GM18909 (cell line): ENCODE measurements around the gene SLC23A1.
"Not testable (repeated sequence)": the region's sequence is repeated elsewhere in the genome, so short reads cannot be mapped to it uniquely, and the experiment has no call there.

Experiments used
- ATAC-seq: cut with Tn5 transposase; IDR thresholded peaks from one replicate; pipeline ENCODE4 v1.9.1; 2021; ENCODE audit warnings: mild to moderate bottlenecking; ENCODE audit not compliant: unreplicated experiment, poor library complexity

The SLC23A1 gene

DNA sequence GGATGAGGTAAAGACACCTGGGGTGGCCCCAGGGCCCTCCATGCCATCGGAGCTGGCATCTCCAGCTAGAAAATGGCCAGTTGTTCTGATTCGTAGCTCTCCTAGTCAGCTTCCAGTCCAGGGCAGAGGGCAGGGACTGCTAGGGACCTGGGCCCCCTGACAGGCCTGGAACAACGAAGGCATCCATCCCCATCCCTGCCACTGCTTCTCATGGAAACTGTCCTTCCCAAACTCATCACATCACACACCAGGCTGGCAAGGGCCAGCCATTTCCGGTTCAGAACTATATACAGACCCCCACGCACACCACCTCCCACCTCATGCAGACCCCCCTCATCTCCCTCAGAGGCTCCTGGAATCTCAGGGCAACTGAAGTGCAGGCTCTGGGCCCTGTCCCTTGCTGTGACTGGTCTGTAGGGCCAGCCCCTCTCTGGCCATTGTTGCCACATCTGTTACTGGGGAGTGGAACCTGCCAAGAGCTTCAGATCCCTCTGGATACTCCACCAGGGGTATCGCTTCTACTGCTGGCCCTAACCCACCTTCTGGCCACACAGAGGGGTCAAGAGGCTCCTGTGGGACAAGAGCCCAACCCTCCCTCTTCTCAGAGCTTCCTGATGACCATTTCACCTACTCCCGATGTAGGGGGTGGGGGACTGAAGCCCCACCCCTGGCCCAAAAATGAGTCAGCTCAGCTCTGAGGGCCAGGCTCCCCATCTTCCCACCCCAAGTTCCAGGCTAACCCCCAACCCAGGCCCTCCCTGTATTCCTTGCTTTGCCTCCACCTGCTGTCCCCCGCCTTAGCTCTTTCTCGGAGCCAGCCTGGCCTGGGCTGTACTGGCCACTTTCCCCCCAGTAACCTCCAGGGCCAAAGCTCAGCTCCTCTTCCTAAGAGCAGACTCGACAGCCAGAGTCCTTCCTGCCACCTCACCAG, 7.8 kb upstream of the SLC23A1 start:
- no peak for ATAC-seq

- ATAC-seq: peak; percentile 41
Observed at GRCh38 chr5:139389701-139390638, 6.9 kb upstream of the SLC23A1 start, which contains the start of gene MZB1. MZB1 (minus strand) TSS chr5:139389913; CDS start chr5:139389856, 57 bp downstream.

GRCh38 chr5:139388198-139388821, 5.2 kb upstream of the SLC23A1 start:
- ATAC-seq: no peak

DNA sequence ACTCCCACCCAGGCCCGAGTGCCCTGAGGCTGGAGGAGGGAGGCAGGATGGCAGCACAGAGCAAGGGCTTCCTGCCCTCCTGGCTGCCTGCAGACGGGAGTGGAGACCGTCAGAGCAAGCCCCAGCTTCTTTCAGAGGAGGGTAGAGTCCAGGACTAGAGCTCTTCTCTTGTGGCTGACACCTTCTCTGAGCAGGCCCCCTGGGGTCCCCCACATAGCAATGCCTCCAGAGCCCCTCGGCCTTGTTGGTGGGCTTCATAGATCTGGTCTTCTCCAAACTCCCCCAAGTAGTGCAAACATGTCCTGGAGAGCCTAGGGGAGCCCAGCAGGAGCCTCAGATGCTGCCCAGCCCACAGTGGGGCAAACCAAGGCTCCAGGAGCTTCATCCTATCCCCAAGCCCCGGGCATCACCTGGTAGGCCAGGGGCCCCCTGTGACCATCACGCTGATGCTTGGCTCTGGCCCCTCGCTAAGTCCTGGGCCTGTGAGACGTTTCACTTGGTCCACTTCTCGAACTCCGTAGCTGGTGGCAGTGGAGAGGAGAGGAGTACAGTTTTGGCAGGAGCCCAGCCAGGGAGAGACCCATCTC, 4.6 kb upstream of the SLC23A1 start:
- no peak for ATAC-seq

GRCh38 chr5:139386956-139387355, 3.9 kb upstream of the SLC23A1 start:
- ATAC-seq: not testable (repeated sequence)

- ATAC-seq: no peak
Observed at GRCh38 chr5:139386050-139386438, 2.9 kb upstream of the SLC23A1 start.

DNA sequence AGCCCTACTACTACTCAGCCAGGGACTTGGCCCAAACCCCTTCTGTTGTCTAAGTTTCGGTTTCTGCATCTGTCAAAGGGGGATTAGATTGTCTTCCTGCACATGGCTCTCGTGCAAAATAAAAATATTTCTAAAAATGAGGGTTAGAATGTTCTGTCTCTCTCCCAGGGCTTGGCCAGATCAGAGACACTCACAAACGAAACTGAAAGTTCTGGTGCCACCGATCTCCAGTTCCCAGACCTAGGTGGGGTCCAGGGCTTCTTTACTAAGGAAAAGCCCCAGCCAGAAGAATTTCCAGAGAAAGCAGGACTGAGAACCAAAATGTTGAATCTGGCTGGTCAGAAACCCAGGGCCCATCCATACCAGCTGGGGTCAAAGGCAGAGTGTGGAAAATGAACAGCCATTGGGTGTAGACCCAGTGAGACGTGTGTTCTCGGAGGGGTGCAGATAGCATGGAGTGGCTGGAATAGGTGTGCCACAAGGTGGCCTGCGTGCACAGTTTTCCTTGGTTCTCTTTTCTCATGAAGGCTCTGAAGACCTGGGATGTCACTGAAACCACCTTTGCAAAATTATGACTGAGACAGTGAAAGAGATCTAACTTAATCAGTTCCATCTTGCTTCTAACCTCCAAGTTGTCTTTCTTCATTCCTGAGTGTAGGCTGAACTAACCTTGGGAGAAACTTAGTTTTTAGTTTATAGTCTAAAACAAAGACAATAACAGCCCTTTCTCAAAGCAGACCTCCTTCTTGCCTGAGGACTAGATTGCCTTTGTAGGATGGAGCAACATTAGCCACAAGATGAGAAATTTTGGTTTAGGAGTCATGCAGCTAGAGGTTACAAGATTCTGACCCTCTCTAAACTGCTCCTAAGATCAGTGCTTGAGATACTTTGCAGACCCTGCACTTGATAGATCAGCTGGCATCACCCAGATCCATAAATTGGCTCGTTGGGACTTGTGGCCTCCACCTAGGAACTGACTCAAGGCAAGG, 2.3 kb upstream of the SLC23A1 start:
- ATAC-seq: no peak

GRCh38 chr5:139384591-139385051, 1.5 kb upstream of the SLC23A1 start:
- ATAC-seq: no peak

GRCh38 chr5:139383993-139384590, 995 bp upstream of the SLC23A1 start:
- no peak for ATAC-seq

DNA sequence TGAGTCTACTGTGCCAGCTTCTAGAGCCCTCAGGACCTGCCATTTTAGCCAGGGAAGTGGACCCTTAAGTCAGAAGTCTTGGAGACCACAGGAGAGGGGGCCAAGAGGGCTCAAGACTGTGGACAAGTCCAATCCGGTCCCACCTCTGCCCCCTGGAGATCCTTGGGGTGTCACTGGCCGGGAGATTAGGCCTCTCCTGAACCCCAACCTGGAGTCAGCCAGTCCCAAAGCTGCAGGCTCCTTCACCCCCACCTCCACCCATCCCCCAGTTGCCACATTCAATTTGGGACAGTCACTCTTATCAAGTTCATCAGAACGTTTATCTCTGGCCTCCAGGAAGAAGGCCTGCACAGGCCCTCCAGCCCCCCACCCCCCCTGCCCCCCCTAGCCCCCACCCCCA, 290 bp downstream of the SLC23A1 start:
- no peak for ATAC-seq

DNA sequence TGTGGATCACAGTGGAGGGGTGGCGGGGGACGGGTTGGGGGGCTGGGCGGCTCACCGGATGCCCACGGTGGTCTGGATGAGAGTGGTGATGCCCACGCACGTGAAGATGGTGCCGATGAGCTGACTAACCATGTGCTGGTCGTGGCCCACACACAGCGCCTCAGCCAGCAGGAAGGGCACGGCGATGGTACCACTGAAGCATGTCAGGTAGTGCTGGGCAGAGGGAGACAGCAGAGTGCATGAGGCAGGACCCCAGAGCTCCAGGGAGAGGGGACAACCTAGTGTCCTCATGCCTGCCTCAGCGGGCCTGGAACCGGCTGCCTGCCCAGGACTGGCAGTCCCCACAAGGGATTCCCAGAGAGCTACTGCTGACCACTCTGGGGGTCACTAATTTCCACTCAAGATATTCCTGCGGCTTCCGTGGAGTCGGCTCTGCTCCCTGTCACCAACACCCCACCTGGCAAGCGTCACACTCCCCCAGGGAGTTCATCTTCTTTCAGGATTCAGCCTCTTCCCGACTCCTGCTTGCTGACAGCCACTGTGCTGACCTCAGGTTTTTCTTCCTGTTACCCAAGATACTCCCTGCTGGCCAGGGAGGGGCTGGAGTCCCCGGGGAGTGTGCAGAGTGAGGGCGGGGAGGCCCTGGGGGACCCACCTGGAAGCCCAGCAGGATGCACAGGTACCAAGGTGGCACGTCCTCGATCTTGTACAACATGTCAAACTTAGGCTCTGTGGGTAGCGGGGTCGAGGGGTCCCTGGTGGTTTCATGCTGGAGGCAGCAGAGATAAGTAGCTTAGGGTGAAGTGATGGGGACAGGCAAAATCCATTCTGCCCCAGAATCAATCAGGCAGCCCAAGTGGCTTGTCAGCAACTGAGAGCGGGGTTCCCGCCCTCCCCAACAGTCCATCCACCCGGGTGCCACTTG, 998 bp downstream of the SLC23A1 start:
- ATAC-seq: no peak

GRCh38 chr5:139379626-139380449, 3.3 kb downstream of the SLC23A1 start:
- ATAC-seq: no peak

GRCh38 chr5:139378941-139379361, 4.1 kb downstream of the SLC23A1 start:
- no peak for ATAC-seq

- ATAC-seq: no peak
Observed at GRCh38 chr5:139378101-139378825, 4.8 kb downstream of the SLC23A1 start.

DNA sequence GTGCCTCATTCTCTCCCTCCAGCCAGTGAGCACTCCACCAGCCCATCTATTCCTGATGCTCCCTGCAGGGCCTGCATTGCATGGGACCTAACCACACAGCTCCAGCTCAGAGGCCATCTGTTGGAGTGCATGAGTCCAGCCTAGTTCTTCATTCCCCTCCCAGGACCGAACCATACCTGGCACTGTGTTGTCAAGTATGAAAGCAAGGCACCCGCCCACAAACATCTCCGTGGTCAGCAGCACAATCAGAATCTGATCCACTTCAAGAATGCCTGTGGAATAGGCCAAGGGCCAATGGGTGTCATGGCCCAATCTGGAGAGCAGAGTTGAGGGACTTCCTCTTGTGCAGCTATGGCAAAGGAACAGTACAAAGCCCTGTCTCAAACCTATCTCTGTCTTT, 5.9 kb downstream of the SLC23A1 start:
- ATAC-seq: no peak

GRCh38 chr5:139376364-139376763, 6.7 kb downstream of the SLC23A1 start:
- no peak for ATAC-seq
